Upper lobe of right lung (tissue), 1 donor: ENCODE measurements around the gene FZD10. TPM values are rescaled to one million over a fixed set of nuclear protein-coding genes. Genes with fewer than 3 reads are reported as not detected.

Experiments
- ATAC-seq: fragments of 200-7000 bp; cut with Tn5 transposase; one replicate; pipeline ENCODE4 v1.9.1; 2020; ENCODE audit warnings: mild to moderate bottlenecking, moderate library complexity
- DNase-seq: peaks from one replicate; pipeline ENCODE4 v3.0.0-alpha.2; 2020
- H3K27ac ChIP-seq: fragments of 200-600 bp; one replicate; pipeline ENCODE4 v1.8.0; 2022
- H3K27me3 ChIP-seq: fragments of 200-600 bp; one replicate; pipeline ENCODE4 v1.8.0; 2022; ENCODE audit warnings: mild to moderate bottlenecking
- H3K36me3 ChIP-seq: fragments of 200-600 bp; one replicate; pipeline ENCODE4 v1.8.0; 2022
- H3K4me1 ChIP-seq: fragments of 200-600 bp; one replicate; pipeline ENCODE4 v1.8.0; 2022
- H3K4me3 ChIP-seq: fragments of 200-600 bp; one replicate; pipeline ENCODE4 v1.8.0; 2022; ENCODE audit warnings: mild to moderate bottlenecking
- H3K9me3 ChIP-seq: fragments of 200-600 bp; one replicate; pipeline ENCODE4 v1.8.0; 2022
- CTCF ChIP-seq: fragments of 200-600 bp; IDR thresholded peaks from one replicate; pipeline ENCODE4 v1.8.0; 2022; ENCODE audit warnings: antibody characterized with exemption
- intact Hi-C: fragments of 100-400 bp; cut with DNase I; formaldehyde crosslinking; loops from one replicate; pipeline ENCODE4 v1.11.0; 2022
- total RNA-seq: library from RNA; stranded (reverse); fragmentation: NEBNext Ultra II Directional; extraction: Animal tissue kit (Norgen Biotek cat#: 25700); gene quantifications from one replicate; pipeline ENCODE4 v1.2.1, GENCODE V29; 2021
- donor health status: DM: no; HTN: yes; CAD: no; lungs with severe emphysema.

FZD10 gene
- total RNA-seq, 1 donor from 2014 or later = 0.84 TPM

- H3K36me3 ChIP-seq = no peaks in the 10 kb centered on the region
- no peak for TF ChIP-seq CTCF
- intact Hi-C loops = no loop called here
- ATAC-seq (no peak), DNase-seq (no peak)
- no peak overlapping the region for H3K4me3 ChIP-seq
- H3K9me3 ChIP-seq = no peaks in the 10 kb centered on the region
- peaks cover 9% of the 10 kb centered on the region for H3K27me3 ChIP-seq
- H3K4me1 ChIP-seq = no peaks in the 10 kb centered on the region
- no peak overlapping the region for H3K27ac ChIP-seq
These were observed 50.2 kb downstream of the FZD10 start for GRCh38 chr12:130212384-130212989.

- intact Hi-C loops = no loop called here
- TF ChIP-seq CTCF = no peak
- Histone ChIP-seq H3K36me3 (no peaks in the 10 kb centered on the region), H3K27me3 (peaks cover 9% of the 10 kb centered on the region), H3K27ac (no peak overlapping the region), H3K9me3 (no peaks in the 10 kb centered on the region), H3K4me1 (no peaks in the 10 kb centered on the region), H3K4me3 (no peak overlapping the region)
- DNase-seq (no peak), ATAC-seq (no peak)
These were observed 51.0 kb downstream of the FZD10 start for GRCh38 chr12:130213249-130213648.

GRCh38 chr12:130214686-130215395, 52.6 kb downstream of the FZD10 start:
- ATAC-seq = no peak
- no peaks in the 10 kb centered on the region for H3K9me3 ChIP-seq
- H3K27ac ChIP-seq = no peak overlapping the region
- no peak for TF ChIP-seq CTCF
- H3K4me1 ChIP-seq = no peaks in the 10 kb centered on the region
- intact Hi-C loops = no loop called here
- H3K27me3 ChIP-seq = peaks cover 9% of the 10 kb centered on the region
- H3K36me3 ChIP-seq = no peaks in the 10 kb centered on the region
- no peak for DNase-seq
- no peak overlapping the region for H3K4me3 ChIP-seq

Other genes starting within 250 kb of the FZD10 start
- gene PIWIL1, start 175.4 kb downstream of the FZD10 start, total RNA-seq = not detected